MCF 10A (cell line): ENCODE results near the gene TFDP1. TPM values are rescaled to one million over a fixed set of nuclear protein-coding genes. Genes with fewer than 3 reads are reported as not detected.

ENCODE experiments used
- BruUV-seq: library from RNA; stranded (reverse); fragments of 400-500 nt; replicated peaks from 2 replicates; lab custom pipeline; 2021; lab: Mats Ljungman, UMichigan
- CTCF ChIA-PET: fragments of 300-600 bp; sonication (Branson Sonifier 250); formaldehyde crosslinking; extraction: SDS; loops from one replicate; lab custom pipeline; 2021; ENCODE audit warnings: antibody characterized with exemption, inconsistent platforms; lab: Yijun Ruan, JAX
- POLR2A ChIA-PET: fragments of 300-600, 350-650 bp; sonication (Branson Sonifier 250); formaldehyde crosslinking; extraction: SDS; loops from one replicate; lab custom pipeline; 2020; ENCODE audit warnings: antibody characterized with exemption, inconsistent platforms; lab: Yijun Ruan, JAX
- DNase-seq: peaks from one replicate; pipeline ENCODE4 v3.0.0-alpha.2; 2018; ENCODE audit not compliant: unreplicated experiment
- H3K27ac Mint-ChIP-seq: one replicate; pipeline ENCODE4 v1.8.0; 2022; ENCODE audit warnings: mild to moderate bottlenecking, low read depth, mixed read lengths; ENCODE audit not compliant: unreplicated experiment
- H3K27me3 Mint-ChIP-seq: one replicate; pipeline ENCODE4 v1.8.0; 2022; ENCODE audit warnings: mixed read lengths; ENCODE audit not compliant: insufficient read depth, unreplicated experiment
- H3K36me3 Mint-ChIP-seq: one replicate; pipeline ENCODE4 v1.8.0; 2022; ENCODE audit warnings: mild to moderate bottlenecking, moderate library complexity, mixed read lengths; ENCODE audit not compliant: insufficient read depth, unreplicated experiment
- H3K4me1 Mint-ChIP-seq: one replicate; pipeline ENCODE4 v1.8.0; 2022; ENCODE audit warnings: mixed read lengths; ENCODE audit not compliant: insufficient read depth, unreplicated experiment
- H3K4me3 Mint-ChIP-seq: one replicate; pipeline ENCODE4 v1.8.0; 2022; ENCODE audit warnings: mild to moderate bottlenecking, moderate library complexity, mixed read lengths; ENCODE audit not compliant: unreplicated experiment
- H3K9me3 Mint-ChIP-seq: one replicate; pipeline ENCODE4 v1.8.0; 2022; ENCODE audit warnings: mixed read lengths; ENCODE audit not compliant: unreplicated experiment
- CTCF ChIP-seq: fragments of 200-600 bp; IDR thresholded peaks from one replicate; pipeline ENCODE4 v1.8.0; 2022; ENCODE audit warnings: antibody characterized with exemption, mild to moderate bottlenecking; ENCODE audit not compliant: unreplicated experiment
- intact Hi-C: fragments of 100-400 bp; cut with micrococcal nuclease; formaldehyde crosslinking; loops from 2 replicates; pipeline ENCODE4 v1.14.1; 2022
- total RNA-seq: library from RNA; stranded (reverse); gene quantifications from 2 replicates; pipeline ENCODE4 v1.2.3, GENCODE V29; 2022

Gene TFDP1
- total RNA-seq, 1 experiment from 2014 or later, result 100 TPM

GRCh38 chr13:113577881-113578435 is 6.6 kb upstream of the TFDP1 start:
- ChIA-PET CTCF (no interaction called here), POLR2A (no interaction called here)
- Mint-ChIP-seq H3K4me1 (no peaks in the 10 kb centered on the region), H3K9me3 (peaks cover 16% of the 10 kb centered on the region), H3K4me3 (no peak overlapping the region), H3K36me3 (no peaks in the 10 kb centered on the region), H3K27me3 (peaks cover 14% of the 10 kb centered on the region), H3K27ac (no peak overlapping the region)
- intact Hi-C loops, result no loop called here
- DNase-seq, result no peak
- TF ChIP-seq CTCF, result no peak
- no TSS peak for BruUV-seq

GRCh38 chr13:113579686-113580085 is 4.9 kb upstream of the TFDP1 start:
- Mint-ChIP-seq H3K36me3 (no peaks in the 10 kb centered on the region), H3K27me3 (peaks cover 14% of the 10 kb centered on the region), H3K4me3 (no peak overlapping the region), H3K4me1 (peaks cover 6% of the 10 kb centered on the region), H3K27ac (no peak overlapping the region), H3K9me3 (peaks cover 16% of the 10 kb centered on the region)
- ChIA-PET POLR2A (no interaction called here), CTCF (interaction anchor here (0.5 to 0.6 kb wide), 2 partner anchors 18 to 102 kb away, joined by 3 read pairs; no protein-coding TSS in a partner anchor)
- no peak for TF ChIP-seq CTCF
- intact Hi-C loops, result no loop called here
- BruUV-seq, result no TSS peak
- no peak for DNase-seq

- H3K36me3 Mint-ChIP-seq, result peaks cover 11% of the 10 kb centered on the region
- CTCF ChIA-PET, result interaction anchor here (0.7 kb wide), 1 partner anchor 32 kb away, joined by 3 read pairs; no protein-coding TSS in a partner anchor
Observed at GRCh38 chr13:113581871-113582270, 2.7 kb upstream of the TFDP1 start.

More at GRCh38 chr13:113581871-113582270, 2.7 kb upstream of the TFDP1 start:
- Mint-ChIP-seq H3K4me1 (peaks cover 10% of the 10 kb centered on the region), H3K9me3 (peaks cover 10% of the 10 kb centered on the region), H3K4me3 (no peak overlapping the region), H3K27ac (no peak overlapping the region), H3K27me3 (peaks cover 13% of the 10 kb centered on the region)
- intact Hi-C loops, result no loop called here
- BruUV-seq, result no TSS peak
- POLR2A ChIA-PET, result no interaction called here
- no peak for TF ChIP-seq CTCF
- DNase-seq, result no peak
